Measurements from ENCODE around the gene ZCCHC14.

ZCCHC14 gene

DNA sequence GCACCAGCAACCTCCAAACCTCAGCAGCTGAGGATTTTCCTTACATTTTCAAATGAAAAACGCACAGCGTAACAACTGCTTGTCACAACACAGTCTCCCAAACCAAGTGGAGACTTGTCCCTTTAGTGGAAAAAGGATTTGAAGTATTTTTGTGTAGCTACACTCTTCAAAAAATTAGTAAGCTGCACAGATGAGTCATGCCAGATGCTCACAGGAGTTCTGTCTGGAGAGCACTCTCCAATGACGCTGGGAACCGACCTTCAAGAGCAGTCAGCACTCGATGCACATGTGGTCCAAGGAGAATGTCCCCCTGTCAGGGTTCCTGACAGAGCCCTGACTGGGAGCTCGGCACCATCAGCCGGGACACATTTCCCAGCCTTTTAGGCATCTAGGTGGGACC is 60.9 kb downstream of the ZCCHC14 start:
- no peak for DNase-seq (ENCODE audit: low read depth)

DNA sequence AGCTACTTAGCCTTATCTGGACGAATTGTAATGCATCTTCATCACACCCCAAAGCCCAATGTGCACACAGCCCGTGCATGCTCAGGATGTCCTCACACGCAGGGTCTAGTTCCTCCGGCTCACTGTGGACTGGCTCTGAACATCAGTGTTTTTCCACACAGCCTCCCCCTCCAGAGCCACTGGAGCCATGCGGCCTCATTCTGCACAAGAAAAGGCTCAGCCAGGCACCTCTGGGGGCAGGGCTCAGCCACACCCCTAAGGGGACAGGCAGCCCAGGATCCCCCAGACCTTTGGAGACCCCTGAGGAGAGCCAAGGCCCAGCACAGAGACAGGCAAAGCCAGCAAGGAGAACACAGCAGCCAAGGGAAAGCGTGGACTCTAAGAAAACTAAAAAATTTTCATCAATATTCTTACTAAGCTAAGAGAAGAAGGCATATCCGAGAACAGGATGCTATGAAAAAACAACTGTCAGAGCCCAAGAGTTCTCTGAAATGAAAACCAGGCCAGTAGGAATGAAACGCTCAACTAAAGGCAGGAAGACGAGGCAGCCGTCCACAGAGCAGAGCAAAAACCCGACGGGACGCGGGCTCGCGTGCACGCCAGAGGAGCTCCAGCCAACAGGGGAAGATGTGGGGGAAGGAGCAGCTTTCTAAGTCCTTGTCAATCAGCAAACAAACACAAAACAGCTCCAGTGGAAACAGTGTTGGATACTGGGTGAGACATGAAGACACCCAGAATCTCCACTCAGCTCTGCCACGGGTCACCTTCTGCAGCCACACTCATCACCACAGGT is 66.2 kb downstream of the ZCCHC14 start:
- no peak for DNase-seq (ENCODE audit: low read depth)

DNA sequence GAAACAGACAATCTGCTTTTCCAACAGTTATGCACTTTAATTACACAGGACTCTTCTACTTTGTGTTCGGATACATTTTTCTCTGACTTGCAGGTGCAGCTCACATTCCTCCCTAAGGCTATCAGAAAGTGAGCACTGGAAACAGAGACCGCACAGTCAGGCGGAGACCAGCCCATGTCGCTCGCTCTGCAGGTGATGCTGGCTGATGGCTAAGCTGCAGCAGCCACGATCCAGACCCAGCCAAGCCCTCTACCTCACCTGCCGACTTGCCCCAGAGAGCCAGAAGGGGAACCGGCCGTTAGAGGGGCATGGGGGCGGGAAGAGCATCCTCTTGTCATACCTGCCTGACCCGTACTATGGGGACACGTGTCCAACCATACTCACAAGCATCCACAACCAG is 66.9 kb downstream of the ZCCHC14 start:
- DNase-seq (ENCODE audit: low read depth): no peak

DNA sequence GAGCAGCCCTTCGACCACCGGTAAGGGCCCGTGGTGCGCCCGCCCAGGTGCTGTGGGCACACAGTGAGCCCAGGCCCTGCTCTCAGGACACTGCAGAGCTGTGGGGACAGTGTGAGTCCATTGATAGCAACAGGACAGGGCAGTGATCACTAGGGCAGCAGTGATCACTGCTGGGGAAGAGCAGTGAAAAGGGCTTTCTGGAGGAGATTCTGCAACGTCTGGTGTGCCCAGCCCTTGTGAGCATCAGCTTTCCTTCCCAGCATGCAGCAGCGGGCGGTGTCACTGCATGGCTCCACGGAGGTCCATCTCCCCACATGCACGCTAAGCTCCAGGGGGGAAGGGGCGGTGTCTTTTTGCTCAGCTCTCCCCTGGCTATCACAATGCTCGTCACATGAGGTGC is 68.6 kb downstream of the ZCCHC14 start:
- DNase-seq (ENCODE audit: low read depth): no peak

DNA sequence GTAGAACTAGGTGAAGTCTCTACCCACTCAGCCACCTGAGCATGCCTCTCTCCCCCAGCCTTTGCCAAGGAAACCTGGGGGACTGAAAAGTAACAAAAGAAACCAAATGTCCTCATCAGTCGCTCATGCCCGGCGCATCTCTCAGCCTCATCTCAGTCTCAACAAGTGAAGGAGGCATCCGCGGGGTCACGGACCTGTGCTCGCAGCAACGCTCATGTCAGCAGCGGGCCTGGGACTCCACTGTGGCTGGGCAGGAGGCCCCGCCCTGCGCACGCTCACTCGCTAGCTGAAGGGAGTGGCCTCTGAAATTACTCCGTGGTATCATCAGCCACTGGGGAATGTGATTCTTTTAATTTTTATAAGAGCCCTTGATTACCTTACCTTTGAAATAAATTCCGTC is 69.4 kb downstream of the ZCCHC14 start:
- no peak for DNase-seq (ENCODE audit: low read depth)

DNA sequence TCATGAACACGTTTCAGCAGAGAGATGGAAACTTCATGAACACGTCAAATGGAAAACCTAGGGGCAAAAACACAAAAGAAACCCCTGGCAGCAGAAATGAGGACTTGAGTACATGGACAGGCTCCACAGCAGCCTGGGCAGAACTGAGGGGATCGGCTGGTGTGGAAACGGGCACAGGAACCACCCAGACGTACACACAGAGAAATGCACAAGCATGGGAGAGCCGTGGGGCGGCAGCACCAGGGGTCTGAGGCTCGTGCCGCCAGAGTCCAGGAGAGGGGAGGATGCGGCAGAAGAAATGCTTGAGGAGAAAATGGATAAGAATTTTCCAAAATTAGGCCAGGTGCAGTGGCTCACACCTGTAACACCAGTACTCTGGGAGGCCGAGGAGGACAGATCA is 70.7 kb downstream of the ZCCHC14 start:
- DNase-seq (ENCODE audit: low read depth): no peak

DNA sequence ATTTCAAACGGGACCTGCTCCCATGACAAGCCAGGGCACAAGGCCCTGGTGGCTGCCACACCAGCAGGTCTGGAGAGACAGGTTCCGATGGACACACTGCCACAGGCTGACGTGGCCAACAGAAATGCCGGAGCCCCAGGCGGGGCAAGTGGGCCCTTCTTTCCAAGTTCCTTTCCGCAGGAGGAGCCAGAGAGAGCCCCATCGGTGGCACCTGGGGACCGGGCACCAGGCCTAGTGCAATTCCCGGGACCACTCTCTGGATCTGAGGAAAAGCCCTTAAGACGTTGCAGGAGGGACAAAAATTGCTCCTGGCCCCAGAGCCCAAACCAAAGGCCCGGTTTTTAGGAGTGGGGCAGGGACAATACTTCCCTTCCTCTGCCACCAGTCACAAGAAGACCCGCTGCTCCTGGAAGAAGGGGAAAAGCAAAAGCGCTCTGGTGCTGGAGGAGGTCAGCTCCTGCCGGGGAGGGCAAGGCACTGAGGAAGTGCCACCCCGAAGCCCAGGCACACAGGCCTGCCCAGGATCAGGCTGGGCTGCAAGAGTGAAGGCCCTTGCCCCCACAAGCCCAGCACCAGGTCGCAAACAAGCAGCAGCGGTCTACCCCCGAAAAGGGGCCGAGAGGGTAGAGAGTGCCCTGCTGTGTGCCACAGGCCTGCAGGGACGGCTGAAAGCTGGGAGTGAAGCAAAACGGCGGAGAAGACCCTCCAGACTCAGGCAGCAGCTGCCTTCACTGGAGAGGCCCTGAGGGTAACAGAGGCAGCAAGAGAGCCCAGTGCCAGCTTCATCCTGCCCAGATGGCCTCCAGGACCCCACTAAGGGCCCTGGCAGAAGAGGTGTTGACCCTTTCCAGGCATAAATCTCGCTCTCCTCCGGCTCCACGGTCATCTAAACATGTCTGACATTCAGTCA is 71.6 kb downstream of the ZCCHC14 start:
- no peak for DNase-seq (ENCODE audit: low read depth)

DNA sequence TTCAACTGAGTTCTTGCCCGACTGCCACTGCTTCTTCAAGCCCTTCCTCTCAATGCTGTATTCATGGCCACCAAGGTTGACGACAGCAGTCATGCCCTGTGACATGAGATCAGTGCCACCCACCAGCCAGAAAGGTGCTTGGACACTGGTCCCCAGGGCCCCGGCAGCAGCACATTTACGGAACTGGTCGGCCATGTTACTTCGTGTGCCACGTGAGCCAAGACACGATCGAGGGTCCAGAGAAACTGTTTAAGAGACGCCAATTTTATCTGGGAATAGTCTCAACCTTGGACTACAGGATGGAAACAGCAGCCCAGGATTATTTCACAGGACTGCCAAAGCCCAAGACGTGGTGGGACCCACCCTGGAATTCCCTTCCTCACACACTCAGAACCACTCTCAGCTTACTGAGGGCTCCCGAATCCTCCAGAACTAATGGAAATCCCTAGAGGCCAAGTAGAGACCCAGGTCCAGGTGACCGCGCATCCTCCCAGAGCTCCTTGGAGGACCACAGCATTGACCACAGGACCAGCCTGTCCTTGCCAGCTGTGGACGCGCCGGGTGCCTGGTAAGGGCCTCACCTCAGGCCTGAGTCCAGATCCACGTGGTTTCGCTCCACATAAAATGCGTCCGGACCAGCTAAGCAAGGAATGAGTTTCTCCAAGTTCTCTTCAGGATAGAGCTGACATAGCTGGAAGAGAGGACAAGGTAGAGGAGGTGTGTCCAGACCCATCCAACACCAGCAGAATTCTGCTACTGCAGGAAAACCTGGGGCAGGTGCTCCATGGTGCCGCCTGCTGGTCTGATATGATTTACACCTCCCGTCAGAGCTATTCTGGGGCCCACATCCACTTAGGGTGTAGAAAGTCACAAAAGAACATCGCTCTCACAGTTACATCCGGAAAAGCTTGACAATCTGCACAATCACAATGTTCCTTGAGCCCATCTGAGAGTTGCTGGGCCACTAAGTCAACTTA is 72.5 kb downstream of the ZCCHC14 start:
- DNase-seq (ENCODE audit: low read depth): no peak

DNA sequence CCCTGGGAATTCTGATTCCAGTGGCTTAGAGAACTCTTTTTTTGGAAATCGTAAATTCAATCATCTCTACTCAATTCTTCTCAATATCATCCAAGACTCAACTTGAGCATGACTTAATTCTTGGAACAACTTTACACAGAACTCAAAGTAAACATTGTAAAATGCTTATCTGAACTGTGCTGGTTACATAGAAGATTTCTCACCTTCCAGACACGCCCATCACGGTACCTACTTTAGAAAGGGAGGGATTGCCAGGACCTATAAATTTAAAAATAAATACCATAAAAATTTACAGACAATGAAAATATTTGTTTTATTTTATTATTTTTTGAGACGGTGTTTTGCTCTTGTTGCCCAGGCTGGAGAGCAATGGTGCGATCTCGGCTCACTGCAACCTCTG is 74.2 kb downstream of the ZCCHC14 start:
- DNase-seq (ENCODE audit: low read depth): no peak

DNA sequence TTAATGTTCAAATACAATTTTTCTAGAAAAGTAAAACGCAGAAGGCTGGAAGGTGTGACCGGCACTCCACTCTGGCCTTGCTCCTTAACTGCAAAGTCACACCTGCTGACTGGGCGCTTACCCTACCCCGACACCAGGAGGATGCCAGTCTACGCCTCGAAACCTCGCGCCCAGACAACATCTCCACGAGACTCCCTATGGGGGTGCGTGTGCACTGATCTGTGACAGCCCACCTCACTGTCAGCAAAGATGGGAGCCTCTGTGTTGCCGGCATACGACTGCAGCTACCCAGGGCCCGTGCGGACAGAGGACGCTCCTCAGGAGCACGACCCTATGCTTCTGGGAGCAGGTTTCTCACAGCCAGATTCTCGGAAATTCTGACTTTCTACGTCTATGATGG is 74.6 kb downstream of the ZCCHC14 start:
- no peak for DNase-seq (ENCODE audit: low read depth)

DNA sequence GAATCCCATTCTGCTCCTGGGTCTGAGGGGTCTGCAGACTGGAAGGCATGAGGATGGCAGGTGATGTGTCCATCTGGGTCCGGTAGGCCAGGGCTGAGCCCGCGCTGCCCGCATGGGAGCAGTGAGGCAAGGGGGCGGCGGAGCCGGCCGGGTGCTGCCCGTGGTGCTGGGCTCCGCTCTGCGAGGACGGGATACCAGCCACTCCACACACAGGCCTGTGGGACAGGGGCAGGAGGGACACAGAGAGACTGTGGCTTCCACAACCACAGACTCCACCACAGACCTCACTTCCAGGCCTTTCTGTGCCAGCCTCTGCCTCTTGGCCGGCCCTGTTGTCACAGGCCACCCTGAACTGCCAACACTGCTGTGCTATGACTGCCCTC is 75.3 kb downstream of the ZCCHC14 start:
- no peak for DNase-seq (ENCODE audit: low read depth)

DNA sequence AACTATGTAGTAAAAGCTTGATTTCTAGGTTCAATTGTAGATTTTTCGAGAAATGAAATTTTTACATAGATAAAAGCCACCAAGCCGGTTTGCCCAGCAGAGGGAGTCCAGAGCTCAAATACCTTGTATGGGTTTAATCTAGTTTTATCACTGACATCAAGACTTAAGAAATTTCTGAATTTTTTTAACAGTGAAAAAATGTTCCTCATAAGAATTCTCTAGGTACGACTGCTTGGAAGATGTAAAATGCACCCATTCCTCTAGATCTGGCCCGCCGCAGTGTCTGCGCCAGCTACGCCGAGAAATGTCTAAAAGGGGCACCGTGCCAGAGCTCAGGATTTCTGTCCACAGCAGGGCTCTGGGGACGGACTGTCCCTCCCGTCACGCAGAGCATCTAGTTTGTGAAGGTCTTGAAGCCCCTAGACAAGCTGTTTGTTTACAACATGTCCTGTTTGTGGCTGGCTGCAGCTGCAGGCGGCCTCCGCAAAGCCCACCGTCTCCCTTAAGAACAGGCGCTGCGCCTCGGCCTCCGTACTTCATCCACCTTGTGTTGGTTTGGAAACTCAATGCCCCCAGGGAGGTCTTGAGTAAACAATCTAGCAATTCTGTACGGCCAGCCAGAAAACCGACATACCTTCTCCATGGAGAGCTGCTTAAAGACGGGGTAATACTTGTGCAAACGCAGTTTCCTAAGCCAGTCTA is 75.8 kb downstream of the ZCCHC14 start:
- no peak for DNase-seq (ENCODE audit: low read depth)

DNA sequence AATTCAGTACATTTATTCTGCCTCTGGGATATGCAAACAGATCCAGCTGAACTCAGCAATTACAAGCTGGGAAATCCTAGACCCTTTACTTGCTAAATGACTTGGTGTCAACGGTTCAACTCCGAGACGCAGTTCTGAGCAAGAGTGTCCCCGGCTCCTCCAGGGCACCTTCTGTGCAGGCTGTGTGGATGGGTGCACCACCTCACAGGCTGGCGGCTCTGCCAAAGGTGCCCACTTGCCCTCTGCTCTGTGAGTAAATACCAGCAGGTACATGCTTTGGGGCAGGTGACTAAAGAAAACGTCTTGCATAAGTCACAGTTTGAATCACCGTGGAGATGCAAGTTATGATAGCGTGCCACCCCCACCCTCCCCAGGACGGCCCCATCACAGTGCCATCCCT is 77.4 kb downstream of the ZCCHC14 start:
- no peak for DNase-seq (ENCODE audit: low read depth)

DNA sequence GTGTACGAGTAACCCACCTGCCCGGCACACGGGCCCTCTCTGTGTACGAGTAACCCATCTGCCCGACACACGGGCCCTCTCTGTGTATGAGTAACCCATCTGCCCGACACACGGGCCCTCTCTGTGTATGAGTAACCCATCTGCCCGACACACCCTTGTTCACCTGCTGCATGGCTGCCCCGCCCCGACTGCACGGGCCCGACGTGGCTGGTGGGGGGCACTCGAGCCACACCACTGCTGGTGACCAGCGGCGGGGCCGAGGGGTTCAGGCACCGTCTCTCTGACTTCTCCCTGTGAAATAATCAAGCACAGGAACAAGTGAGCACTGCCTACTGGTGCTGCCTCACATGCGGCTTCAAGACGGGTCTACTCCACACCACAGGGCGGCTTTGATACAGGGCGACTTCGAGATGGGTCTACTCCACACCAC is 78.6 kb downstream of the ZCCHC14 start:
- no peak for DNase-seq (ENCODE audit: low read depth)

DNA sequence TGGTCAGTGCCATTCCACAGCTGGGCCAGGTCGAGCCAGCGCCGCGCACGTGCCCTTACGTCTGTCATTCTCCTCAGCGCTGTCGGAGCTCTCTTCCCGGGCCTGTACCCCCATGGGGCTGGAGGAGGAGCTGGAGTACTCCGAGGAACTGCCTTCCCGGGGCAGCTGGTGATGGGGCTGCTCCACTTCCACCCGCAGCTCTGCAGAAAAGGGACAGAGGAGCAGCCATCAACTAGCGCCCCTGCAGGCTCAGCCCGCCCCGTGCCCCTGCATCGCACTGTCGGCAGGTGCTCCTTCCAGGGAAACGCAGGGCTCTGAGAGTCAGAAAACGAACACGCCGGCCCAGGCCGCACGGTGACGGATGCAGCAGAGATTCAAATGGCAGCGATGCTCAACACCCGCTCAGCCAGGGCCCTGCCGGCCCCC is 79.8 kb downstream of the ZCCHC14 start:
- no peak for DNase-seq (ENCODE audit: low read depth)

DNA sequence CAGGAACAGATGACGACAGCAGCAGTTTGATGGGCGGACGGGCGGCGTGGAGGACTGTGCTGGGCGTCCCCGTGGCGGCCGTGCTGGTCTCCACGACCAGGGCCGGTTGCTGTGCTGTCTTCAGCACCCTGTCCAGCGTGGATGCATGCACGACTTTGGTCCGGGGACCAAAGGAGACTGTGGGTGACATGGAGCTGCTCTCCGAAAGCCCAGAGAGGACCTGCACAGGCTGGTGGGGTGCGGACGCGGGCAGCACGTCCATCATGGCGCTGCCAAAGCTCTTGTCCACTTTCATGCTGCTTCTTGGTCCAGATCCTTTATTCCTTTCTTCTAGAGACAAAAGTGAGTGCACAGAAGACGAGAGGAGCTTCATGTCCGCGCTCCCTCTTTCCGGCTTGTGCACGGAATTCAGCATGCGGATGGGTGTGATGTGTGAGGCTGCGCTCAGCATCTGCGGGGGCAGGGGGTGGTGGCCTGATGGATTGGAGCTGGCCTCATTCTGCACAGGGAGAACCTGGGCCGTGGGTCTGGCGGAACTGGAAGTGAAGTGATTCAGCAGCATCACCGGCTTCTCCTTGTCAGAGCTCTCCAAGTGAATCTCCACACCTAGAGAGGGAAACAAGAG is 80.3 kb downstream of the ZCCHC14 start:
- no peak for DNase-seq (ENCODE audit: low read depth)

DNA sequence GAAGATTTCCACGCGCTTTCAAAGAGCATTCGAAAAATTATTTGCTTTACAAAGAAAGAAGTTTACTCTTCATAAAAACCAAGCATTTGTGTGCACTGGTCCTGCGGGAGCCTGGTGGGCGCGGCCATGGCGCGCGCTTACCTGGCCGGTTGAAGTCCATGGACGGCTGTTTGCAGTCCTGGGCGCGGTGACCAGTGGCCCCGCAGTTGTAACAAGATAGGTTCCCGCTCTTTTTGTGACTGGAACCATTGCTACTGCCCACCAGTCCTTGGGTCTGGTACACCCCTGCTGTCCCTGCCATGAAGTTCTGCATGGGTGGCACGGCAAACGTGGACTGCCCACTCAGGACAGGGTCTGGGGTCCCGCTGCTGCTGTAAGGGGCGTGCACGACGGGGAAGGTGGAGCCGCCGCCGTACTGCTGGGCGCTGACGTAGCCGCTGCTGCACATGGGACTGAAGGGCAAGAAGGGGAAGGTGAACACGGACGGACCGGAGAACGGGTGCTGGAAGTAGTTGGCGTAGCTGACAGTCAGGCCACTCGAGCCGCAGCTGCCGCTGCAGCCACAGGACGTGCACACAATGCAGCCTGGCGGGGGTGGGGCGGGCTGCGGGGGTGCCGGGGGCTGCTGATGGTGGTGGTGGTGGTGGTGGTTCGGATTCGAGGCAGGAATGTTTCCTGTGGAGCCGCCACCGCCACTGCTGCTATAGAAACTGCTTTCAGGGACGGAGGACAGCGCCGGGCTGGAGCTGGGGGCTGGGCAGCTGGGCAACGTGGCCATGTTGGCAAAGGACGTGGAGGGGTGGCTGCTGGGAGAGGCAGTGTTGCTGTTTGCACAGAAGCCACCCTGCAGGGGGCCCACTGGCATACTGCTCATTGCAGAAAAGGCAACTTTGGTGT is 81.2 kb downstream of the ZCCHC14 start:
- DNase-seq (ENCODE audit: low read depth): no peak

DNA sequence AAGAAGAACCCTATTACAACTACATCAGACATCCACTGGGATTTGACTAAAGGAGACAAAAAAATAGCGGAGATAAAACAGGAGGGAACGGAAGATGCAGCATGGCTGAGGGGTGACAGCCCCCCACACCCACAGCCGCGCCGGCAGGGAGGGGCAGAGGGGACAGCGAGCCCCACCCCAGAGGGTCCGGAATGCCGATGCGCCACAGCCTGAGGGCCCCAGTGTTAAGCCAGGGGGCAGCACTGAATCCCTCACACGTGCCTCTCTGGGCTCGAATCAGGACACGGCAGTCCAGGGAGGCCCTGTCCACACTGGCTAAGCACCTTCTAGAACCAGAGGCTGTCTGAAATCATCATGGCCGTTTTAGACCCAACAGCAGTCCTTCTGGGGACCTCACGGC is 81.9 kb downstream of the ZCCHC14 start:
- no peak for DNase-seq (ENCODE audit: low read depth)

DNA sequence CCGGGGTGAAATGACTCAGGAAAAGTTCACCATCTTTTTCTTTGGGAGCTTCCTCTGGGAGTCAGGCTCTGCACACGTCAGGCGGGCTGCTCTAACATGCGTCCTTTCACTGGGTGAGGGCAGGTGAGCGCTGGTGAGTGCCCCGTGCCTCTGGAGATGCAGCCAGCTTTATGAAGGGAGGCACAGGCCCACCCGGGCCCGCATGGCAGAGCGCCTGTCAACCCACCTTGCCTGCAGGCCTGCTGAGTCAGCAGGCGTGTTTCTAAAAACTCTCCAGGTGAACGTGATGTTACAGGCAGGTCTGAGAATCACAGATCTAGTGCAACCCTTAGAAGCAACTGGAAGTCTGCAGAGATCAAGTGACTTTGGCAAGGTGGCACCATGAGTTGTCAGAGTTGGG is 82.3 kb downstream of the ZCCHC14 start:
- no peak for DNase-seq (ENCODE audit: low read depth)

DNA sequence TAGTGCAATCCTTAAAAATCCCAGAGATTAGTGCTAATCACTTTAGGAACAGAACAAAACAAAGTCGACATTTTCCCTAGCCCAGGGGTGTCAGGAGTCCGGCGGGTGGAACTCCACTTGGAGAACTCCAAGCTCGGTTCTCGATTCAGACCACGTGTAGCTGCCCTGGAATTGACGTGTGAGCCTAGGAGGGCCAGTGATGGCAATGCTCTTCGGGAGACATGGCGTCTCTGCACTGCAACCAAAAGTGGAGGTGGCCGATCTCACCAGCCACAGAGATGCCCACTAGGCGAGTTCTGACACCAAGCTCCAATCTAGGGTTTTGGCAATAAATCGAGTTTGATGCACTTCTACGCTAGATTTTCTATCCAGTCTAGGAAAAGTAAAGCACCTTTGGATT is 83.0 kb downstream of the ZCCHC14 start:
- DNase-seq (ENCODE audit: low read depth): no peak

Data from T-helper 22 cell (primary cell).